ENCODE results near the gene IGF2BP3. TPM values are rescaled to one million over a fixed set of nuclear protein-coding genes. Genes with fewer than 3 reads are reported as not detected.
"Not testable (repeated sequence)": the region's sequence is repeated elsewhere in the genome, so short reads cannot be mapped to it uniquely, and the experiment has no call there.

Gene IGF2BP3
- total RNA-seq, 1 donor from 2014 or later: 2.5 TPM

- intact Hi-C loops (cut with micrococcal nuclease): no loop called here
- DNase-seq (ENCODE audit: low spot score): no peak
- peaks cover 11% of the 10 kb centered on the region for H3K27me3 Mint-ChIP-seq (ENCODE audit: insufficient read depth)
Observed at GRCh38 chr7:23438171-23438570, 32.1 kb downstream of the IGF2BP3 start.

GRCh38 chr7:23434147-23434917, 36.0 kb downstream of the IGF2BP3 start:
- no peak for DNase-seq (ENCODE audit: low spot score)
- H3K27me3 Mint-ChIP-seq (ENCODE audit: insufficient read depth): peaks cover 17% of the 10 kb centered on the region

More at GRCh38 chr7:23438171-23438570, 32.1 kb downstream of the IGF2BP3 start:
- no peaks in the 10 kb centered on the region for H3K36me3 Mint-ChIP-seq (ENCODE audit: low read depth)
- no peak overlapping the region for H3K4me3 Mint-ChIP-seq
- H3K27ac Mint-ChIP-seq: no peak overlapping the region
- H3K4me1 Mint-ChIP-seq (ENCODE audit: low read depth): no peaks in the 10 kb centered on the region
- H3K9me3 Mint-ChIP-seq: no peaks in the 10 kb centered on the region

GRCh38 chr7:23431702-23432199, 38.5 kb downstream of the IGF2BP3 start:
- H3K4me3 Mint-ChIP-seq: no peak overlapping the region
- intact Hi-C loops (cut with micrococcal nuclease): loop anchor here (5.0 kb wide), 1 partner anchor 101 kb away; the partner anchor contains the start of gene TRA2A
- no peak for DNase-seq (ENCODE audit: low spot score)
- H3K9me3 Mint-ChIP-seq: no peaks in the 10 kb centered on the region
- peaks cover 4% of the 10 kb centered on the region for H3K4me1 Mint-ChIP-seq (ENCODE audit: low read depth)
- H3K36me3 Mint-ChIP-seq (ENCODE audit: low read depth): no peaks in the 10 kb centered on the region
- H3K27ac Mint-ChIP-seq: no peak overlapping the region
- peaks cover 25% of the 10 kb centered on the region for H3K27me3 Mint-ChIP-seq (ENCODE audit: insufficient read depth)

More at GRCh38 chr7:23434147-23434917, 36.0 kb downstream of the IGF2BP3 start:
- Mint-ChIP-seq H3K4me3 (no peak overlapping the region), H3K27ac (no peak overlapping the region), H3K36me3 (ENCODE audit: low read depth) (no peaks in the 10 kb centered on the region), H3K9me3 (no peaks in the 10 kb centered on the region), H3K4me1 (ENCODE audit: low read depth) (no peaks in the 10 kb centered on the region)
- intact Hi-C loops (cut with micrococcal nuclease): loop anchor here (5.0 kb wide), 1 partner anchor 98 kb away; the partner anchor contains the start of gene TRA2A

- intact Hi-C loops (cut with micrococcal nuclease): loop anchor here (1.0 to 5.0 kb wide), 4 partner anchors 32 to 154 kb away; partner anchors contain the start of gene TRA2A
- Mint-ChIP-seq H3K4me1 (ENCODE audit: low read depth) (peaks cover 7% of the 10 kb centered on the region), H3K27ac (no peak overlapping the region), H3K36me3 (ENCODE audit: low read depth) (no peaks in the 10 kb centered on the region), H3K9me3 (no peaks in the 10 kb centered on the region), H3K4me3 (no peak overlapping the region), H3K27me3 (ENCODE audit: insufficient read depth) (peaks cover 26% of the 10 kb centered on the region)
- no peak for DNase-seq (ENCODE audit: low spot score)
Observed at GRCh38 chr7:23430893-23431259, 39.4 kb downstream of the IGF2BP3 start.

- no peak overlapping the region for H3K27ac Mint-ChIP-seq
- intact Hi-C loops (cut with micrococcal nuclease): no loop called here
- no peaks in the 10 kb centered on the region for H3K36me3 Mint-ChIP-seq (ENCODE audit: low read depth)
- no peaks in the 10 kb centered on the region for H3K9me3 Mint-ChIP-seq
- peaks cover 22% of the 10 kb centered on the region for H3K27me3 Mint-ChIP-seq (ENCODE audit: insufficient read depth)
- DNase-seq (ENCODE audit: low spot score): no peak
- H3K4me3 Mint-ChIP-seq: no peak overlapping the region
- H3K4me1 Mint-ChIP-seq (ENCODE audit: low read depth): peaks cover 7% of the 10 kb centered on the region
Observed at GRCh38 chr7:23426876-23427275, 43.4 kb downstream of the IGF2BP3 start.

GRCh38 chr7:23422909-23423308, 47.4 kb downstream of the IGF2BP3 start:
- no peak for DNase-seq (ENCODE audit: low spot score)
- Mint-ChIP-seq H3K9me3 (no peaks in the 10 kb centered on the region), H3K27me3 (ENCODE audit: insufficient read depth) (peaks cover 11% of the 10 kb centered on the region), H3K4me3 (no peak overlapping the region), H3K27ac (no peak overlapping the region), H3K4me1 (ENCODE audit: low read depth) (peaks cover 10% of the 10 kb centered on the region), H3K36me3 (ENCODE audit: low read depth) (no peaks in the 10 kb centered on the region)
- intact Hi-C loops (cut with micrococcal nuclease): no loop called here

- intact Hi-C loops (cut with micrococcal nuclease): no loop called here
- Mint-ChIP-seq H3K36me3 (ENCODE audit: low read depth) (no peaks in the 10 kb centered on the region), H3K27ac (no peak overlapping the region), H3K4me1 (ENCODE audit: low read depth) (peaks cover 14% of the 10 kb centered on the region), H3K27me3 (ENCODE audit: insufficient read depth) (peaks cover 11% of the 10 kb centered on the region), H3K4me3 (no peak overlapping the region), H3K9me3 (no peaks in the 10 kb centered on the region)
- no peak for DNase-seq (ENCODE audit: low spot score)
Observed at GRCh38 chr7:23422384-23422783, 47.9 kb downstream of the IGF2BP3 start.

GRCh38 chr7:23419845-23420244, 50.4 kb downstream of the IGF2BP3 start:
- H3K4me3 Mint-ChIP-seq: no peak overlapping the region
- no peak for DNase-seq (ENCODE audit: low spot score)
- no peak overlapping the region for H3K27ac Mint-ChIP-seq
- intact Hi-C loops (cut with micrococcal nuclease): loop anchor here (1.0 kb wide), 1 partner anchor 63 kb away; no protein-coding TSS in a partner anchor
- H3K4me1 Mint-ChIP-seq (ENCODE audit: low read depth): peaks cover 7% of the 10 kb centered on the region
- H3K27me3 Mint-ChIP-seq (ENCODE audit: insufficient read depth): peaks cover 9% of the 10 kb centered on the region
- no peaks in the 10 kb centered on the region for H3K9me3 Mint-ChIP-seq
- H3K36me3 Mint-ChIP-seq (ENCODE audit: low read depth): no peaks in the 10 kb centered on the region

GRCh38 chr7:23419160-23419559, 51.1 kb downstream of the IGF2BP3 start:
- DNase-seq (ENCODE audit: low spot score): no peak
- Mint-ChIP-seq H3K4me3 (no peak overlapping the region), H3K4me1 (ENCODE audit: low read depth) (peaks cover 7% of the 10 kb centered on the region), H3K27ac (no peak overlapping the region), H3K9me3 (no peaks in the 10 kb centered on the region), H3K27me3 (ENCODE audit: insufficient read depth) (peaks cover 9% of the 10 kb centered on the region), H3K36me3 (ENCODE audit: low read depth) (no peaks in the 10 kb centered on the region)
- intact Hi-C loops (cut with micrococcal nuclease): no loop called here

GRCh38 chr7:23418046-23418445, 52.2 kb downstream of the IGF2BP3 start:
- intact Hi-C loops (cut with micrococcal nuclease): no loop called here
- Mint-ChIP-seq H3K36me3 (ENCODE audit: low read depth) (no peaks in the 10 kb centered on the region), H3K9me3 (no peaks in the 10 kb centered on the region), H3K4me3 (no peak overlapping the region), H3K27me3 (ENCODE audit: insufficient read depth) (peaks cover 9% of the 10 kb centered on the region), H3K27ac (no peak overlapping the region), H3K4me1 (ENCODE audit: low read depth) (peaks cover 7% of the 10 kb centered on the region)
- no peak for DNase-seq (ENCODE audit: low spot score)

GRCh38 chr7:23415198-23415597, 55.1 kb downstream of the IGF2BP3 start:
- H3K27ac Mint-ChIP-seq: no peak overlapping the region
- intact Hi-C loops (cut with micrococcal nuclease): no loop called here
- no peak overlapping the region for H3K4me3 Mint-ChIP-seq
- no peaks in the 10 kb centered on the region for H3K9me3 Mint-ChIP-seq
- no peaks in the 10 kb centered on the region for H3K36me3 Mint-ChIP-seq (ENCODE audit: low read depth)
- H3K27me3 Mint-ChIP-seq (ENCODE audit: insufficient read depth): peaks cover 3% of the 10 kb centered on the region
- no peak for DNase-seq (ENCODE audit: low spot score)
- H3K4me1 Mint-ChIP-seq (ENCODE audit: low read depth): peaks cover 12% of the 10 kb centered on the region

- H3K27ac Mint-ChIP-seq: no peak overlapping the region
- no peak for DNase-seq (ENCODE audit: low spot score)
Observed at GRCh38 chr7:23410446-23411183, 59.7 kb downstream of the IGF2BP3 start.

GRCh38 chr7:23406564-23406963, 63.7 kb downstream of the IGF2BP3 start:
- DNase-seq (ENCODE audit: low spot score); H3K4me3 Mint-ChIP-seq; H3K27me3 Mint-ChIP-seq (ENCODE audit: insufficient read depth); H3K9me3 Mint-ChIP-seq; H3K36me3 Mint-ChIP-seq (ENCODE audit: low read depth); intact Hi-C loops (cut with micrococcal nuclease); H3K27ac Mint-ChIP-seq: not testable (repeated sequence)
- H3K4me1 Mint-ChIP-seq (ENCODE audit: low read depth): peaks cover 17% of the 10 kb centered on the region

More at GRCh38 chr7:23410446-23411183, 59.7 kb downstream of the IGF2BP3 start:
- Mint-ChIP-seq H3K27me3 (ENCODE audit: insufficient read depth) (peaks cover 2% of the 10 kb centered on the region), H3K4me3 (no peak overlapping the region), H3K36me3 (ENCODE audit: low read depth) (no peaks in the 10 kb centered on the region), H3K4me1 (ENCODE audit: low read depth) (peaks cover 6% of the 10 kb centered on the region), H3K9me3 (no peaks in the 10 kb centered on the region)
- intact Hi-C loops (cut with micrococcal nuclease): no loop called here
